HCT116 (cell line): ENCODE data around the gene RANBP17. TPM values are rescaled to one million over a fixed set of nuclear protein-coding genes. Genes with fewer than 3 reads are reported as not detected.

Source experiments
- ATAC-seq: fragments of 200-7000 bp; cut with Tn5 transposase; 2 replicates; pipeline ENCODE4 v1.9.1; 2020; ENCODE audit warnings: mild to moderate bottlenecking, moderate library complexity
- BruUV-seq: library from RNA; stranded (reverse); fragments of 400-500 nt; replicated peaks from 2 replicates; lab custom pipeline; 2021; lab: Mats Ljungman, UMichigan
- CTCF ChIA-PET: fragments of 300-600 bp; sonication (Branson Sonifier 250); formaldehyde crosslinking; loops from one replicate; lab custom pipeline; 2021; ENCODE audit warnings: antibody characterized with exemption; lab: Charles Lee
- POLR2A ChIA-PET: fragments of 300-600, 350-600 bp; sonication (Branson Sonifier 250); formaldehyde crosslinking; loops from one replicate; lab custom pipeline; 2021; ENCODE audit warnings: antibody characterized with exemption; lab: Charles Lee
- RAD21 ChIA-PET, 2 experiments: fragments of 300-600 bp; sonication (Branson Sonifier 250); formaldehyde crosslinking; loops; one replicate each; lab custom pipeline; 2023; ENCODE audit warnings: low total read pairs in 2 of 2; ENCODE audit not compliant: uncharacterized antibody in 2 of 2, unreplicated experiment in 2 of 2, low non-redundant PET in 1 of 2; lab: Charles Lee
- DNase-seq: peaks from one replicate; pipeline ENCODE4 v3.0.0-alpha.2; 2010; ENCODE audit warnings: low read depth, low spot score
- H2AFZ ChIP-seq: fragments of 200-600 bp; shearing (Covaris generic), sonication (generic); 2 replicates; pipeline ENCODE4 v1.6.1; 2017; ENCODE audit warnings: low read depth, mixed run types, mixed read lengths, antibody characterized with exemption, low read length; ENCODE audit not compliant: poor library complexity, severe bottlenecking
- H3K27ac ChIP-seq: 2 replicates; pipeline ENCODE4 v1.5.1; 2012; ENCODE audit warnings: low read depth, low read length
- H3K27me3 ChIP-seq: fragments of 200-600 bp; sonication (generic); 2 replicates; pipeline ENCODE4 v1.6.1; 2016; ENCODE audit warnings: mixed run types, low read length, mixed read lengths; ENCODE audit not compliant: insufficient read depth
- H3K36me3 ChIP-seq, 2 experiments: fragments of 200-500 bp in 1 of 2; fragments of 200-600 bp in 1 of 2; sonication (Bioruptor generic) in 1 of 2; sonication (generic) in 1 of 2; 2 replicates each; pipeline versions ENCODE4 v1.5.1 to v1.6.1; 2014 to 2016; ENCODE audit warnings: low read length in 2 of 2, inconsistent platforms in 1 of 2, mixed read lengths in 1 of 2, mixed run types in 1 of 2; ENCODE audit not compliant: insufficient read depth in 2 of 2, control insufficient read depth in 1 of 2
- H3K4me1 ChIP-seq, 2 experiments: fragments of 200-600 bp in 1 of 2; sonication (generic) in 1 of 2; 2 replicates each; pipeline versions ENCODE4 v1.5.1 to v1.6.1; 2012 to 2017; ENCODE audit warnings: low read length in 2 of 2, inconsistent platforms in 1 of 2, mild to moderate bottlenecking in 1 of 2, mixed read lengths in 1 of 2, mixed run types in 1 of 2, moderate library complexity in 1 of 2; ENCODE audit not compliant: insufficient read depth in 2 of 2, control insufficient read depth in 1 of 2
- H3K4me2 ChIP-seq: fragments of 200-600 bp; sonication (generic); 2 replicates; pipeline ENCODE4 v1.6.1; 2017; ENCODE audit warnings: mixed run types, low read length, mixed read lengths
- H3K4me3 ChIP-seq, 2 experiments: fragments of 200-600 bp in 1 of 2; sonication (generic) in 1 of 2; replicated peaks in 1 of 2; 2 replicates each; pipeline ENCODE4 v1.5.1; 2011 to 2016; ENCODE audit warnings: low read length in 2 of 2, control low read depth in 1 of 2, low read depth in 1 of 2, mild to moderate bottlenecking in 1 of 2, mixed read lengths in 1 of 2, mixed run types in 1 of 2
- H3K79me2 ChIP-seq: fragments of 200-600 bp; sonication (generic); 2 replicates; pipeline ENCODE4 v1.6.1; 2017; ENCODE audit warnings: mild to moderate bottlenecking, mixed run types, low read length, moderate library complexity, mixed read lengths; ENCODE audit not compliant: insufficient read depth
- H3K9ac ChIP-seq: fragments of 200-600 bp; sonication (generic); 2 replicates; pipeline ENCODE4 v1.6.1; 2016; ENCODE audit warnings: low read length, mixed read lengths
- H3K9me2 ChIP-seq: fragments of 200-600 bp; sonication (generic), shearing (Covaris generic); 2 replicates; pipeline ENCODE4 v1.6.1; 2017; ENCODE audit warnings: mixed run types, mild to moderate bottlenecking, moderate library complexity; ENCODE audit not compliant: insufficient read depth
- H3K9me3 ChIP-seq, 2 experiments: fragments of 200-500 bp in 1 of 2; fragments of 200-600 bp in 1 of 2; sonication (Bioruptor generic) in 1 of 2; sonication (generic) in 1 of 2; 2 replicates each; pipeline ENCODE4 v1.6.1; 2014 to 2017; ENCODE audit warnings: low read length in 2 of 2, mixed read lengths in 2 of 2, inconsistent platforms in 1 of 2, low read depth in 1 of 2, mild to moderate bottlenecking in 1 of 2, mixed run types in 1 of 2, moderate library complexity in 1 of 2; ENCODE audit not compliant: control insufficient read depth in 1 of 2, insufficient read depth in 1 of 2
- H4K20me1 ChIP-seq: fragments of 200-600 bp; sonication (generic), shearing (Covaris generic); 2 replicates; pipeline ENCODE4 v1.6.1; 2017; ENCODE audit warnings: mixed run types, mild to moderate bottlenecking, moderate library complexity; ENCODE audit not compliant: insufficient read depth
- EGR1 ChIP-seq: IDR thresholded peaks from 2 replicates; pipeline ENCODE4 v1.6.1; 2012; ENCODE audit warnings: low read depth
- ELF1 ChIP-seq: IDR thresholded peaks from 2 replicates; pipeline ENCODE4 v1.6.1; 2012; ENCODE audit warnings: low read depth, borderline replicate concordance
- EZH2 ChIP-seq: fragments of 200-600 bp; sonication (generic); IDR thresholded peaks from 2 replicates; pipeline ENCODE4 v1.6.1; 2017; ENCODE audit warnings: antibody characterized with exemption, mixed run types
- FOSL1 ChIP-seq: IDR thresholded peaks from 2 replicates; pipeline ENCODE4 v1.6.1; 2012; ENCODE audit warnings: low read depth
- JUND ChIP-seq: IDR thresholded peaks from 2 replicates; pipeline ENCODE4 v1.6.1; 2012
- POLR2A ChIP-seq: IDR thresholded peaks from 2 replicates; pipeline ENCODE4 v1.7.0; 2011; ENCODE audit warnings: borderline replicate concordance; ENCODE audit not compliant: insufficient read depth, insufficient read length; ENCODE audit errors: extremely low read depth
- SP1 ChIP-seq: IDR thresholded peaks from 2 replicates; pipeline ENCODE4 v1.6.1; 2012; ENCODE audit warnings: low read depth
- YY1 ChIP-seq: IDR thresholded peaks from 2 replicates; pipeline ENCODE4 v1.6.1; 2011; ENCODE audit warnings: low read length, low read depth, moderate library complexity, mild to moderate bottlenecking; ENCODE audit not compliant: insufficient replicate concordance; ENCODE audit errors: extremely low read depth
- ZBTB33 ChIP-seq: IDR thresholded peaks from 2 replicates; pipeline ENCODE4 v1.6.1; 2011; ENCODE audit warnings: mild to moderate bottlenecking, low read length, moderate library complexity; ENCODE audit not compliant: insufficient replicate concordance; ENCODE audit errors: extremely low read depth
- ZNF274 ChIP-seq: fragments of 200-500 bp; sonication (Bioruptor generic); IDR thresholded peaks from 2 replicates; pipeline ENCODE4 v1.6.1; 2014; ENCODE audit warnings: mild to moderate bottlenecking, low read depth, low read length, inconsistent platforms
- intact Hi-C: fragments of 100-400 bp; cut with micrococcal nuclease; formaldehyde crosslinking; loops from 2 replicates; pipeline ENCODE4 v1.10.0; 2022
- total RNA-seq: library from RNA; stranded (reverse); gene quantifications from one replicate; pipeline ENCODE4 v1.2.1, GENCODE V29; 2021; ENCODE audit not compliant: unreplicated experiment
- TF ChIP-seq, protein P1 (sequence below): IDR thresholded peaks from 2 replicates; pipeline ENCODE4 v1.6.1; 2012
- TF ChIP-seq, protein P2 (sequence below), 3 experiments: fragments of 200-600 bp in 1 of 3; sonication (generic) in 1 of 3; IDR thresholded peaks in 2 of 3; conservative IDR thresholded peaks in 1 of 3; 2 replicates each; pipeline ENCODE4 v1.5.1; 2012 to 2017; ENCODE audit warnings: low read depth in 2 of 3, low read length in 2 of 3, antibody characterized with exemption in 1 of 3, borderline replicate concordance in 1 of 3, control low read depth in 1 of 3, mild to moderate bottlenecking in 1 of 3, mixed read lengths in 1 of 3, mixed run types in 1 of 3, moderate library complexity in 1 of 3; ENCODE audit not compliant: insufficient read depth in 1 of 3

The RANBP17 gene
- total RNA-seq, 1 experiment from 2014 or later: 18.2 TPM

DNA sequence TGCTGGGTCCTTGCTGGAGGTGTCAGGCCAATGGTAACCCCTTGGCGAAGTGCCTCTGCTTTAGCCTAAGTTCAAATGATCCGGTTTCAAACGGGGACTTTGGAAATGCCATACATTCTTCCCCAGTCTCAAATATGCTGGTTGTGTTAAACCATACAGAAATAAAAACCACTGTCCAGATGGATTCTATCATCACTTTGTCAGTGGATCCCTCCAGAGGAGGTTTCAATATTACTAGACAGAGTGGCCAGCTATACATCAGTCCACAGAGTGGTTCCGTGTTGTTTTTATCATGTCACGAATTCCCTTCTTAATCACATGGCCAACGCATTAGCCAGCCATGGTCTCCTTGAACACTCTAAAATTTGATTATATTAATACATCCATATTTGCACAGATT lies 7.3 kb upstream of the RANBP17 start:
- Histone ChIP-seq H3K9ac (no peak overlapping the region), H3K79me2 (no peaks in the 10 kb centered on the region), H3K27ac (no peak overlapping the region), H3K9me3 (no peaks in the 10 kb centered on the region; a peak in 1 of 4 replicates), H3K36me3 (no peaks in the 10 kb centered on the region), H3K9me2 (no peaks in the 10 kb centered on the region), H3K4me3 (no peak overlapping the region), H3K27me3 (no peaks in the 10 kb centered on the region), H3K4me1 (no peaks in the 10 kb centered on the region), H3K4me2 (no peak overlapping the region), H2AFZ (no peak overlapping the region), H4K20me1 (no peaks in the 10 kb centered on the region)
- ChIA-PET CTCF (no interaction called here), POLR2A (no interaction called here), RAD21 (no interaction called here)
- BruUV-seq: no TSS peak
- DNase-seq (no peak), ATAC-seq (no peak)
- intact Hi-C loops: no loop called here
- TF ChIP-seq POLR2A (no peak), JUND (no peak), SP1 (no peak), EGR1 (no peak), ELF1 (no peak), YY1 (no peak), EZH2 (no peak), FOSL1 (no peak), ZBTB33 (no peak), ZNF274 (no peak)
- TF ChIP-seq, protein P1, sequence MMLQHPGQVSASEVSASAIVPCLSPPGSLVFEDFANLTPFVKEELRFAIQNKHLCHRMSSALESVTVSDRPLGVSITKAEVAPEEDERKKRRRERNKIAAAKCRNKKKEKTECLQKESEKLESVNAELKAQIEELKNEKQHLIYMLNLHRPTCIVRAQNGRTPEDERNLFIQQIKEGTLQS: no peak
- TF ChIP-seq, protein P2, sequence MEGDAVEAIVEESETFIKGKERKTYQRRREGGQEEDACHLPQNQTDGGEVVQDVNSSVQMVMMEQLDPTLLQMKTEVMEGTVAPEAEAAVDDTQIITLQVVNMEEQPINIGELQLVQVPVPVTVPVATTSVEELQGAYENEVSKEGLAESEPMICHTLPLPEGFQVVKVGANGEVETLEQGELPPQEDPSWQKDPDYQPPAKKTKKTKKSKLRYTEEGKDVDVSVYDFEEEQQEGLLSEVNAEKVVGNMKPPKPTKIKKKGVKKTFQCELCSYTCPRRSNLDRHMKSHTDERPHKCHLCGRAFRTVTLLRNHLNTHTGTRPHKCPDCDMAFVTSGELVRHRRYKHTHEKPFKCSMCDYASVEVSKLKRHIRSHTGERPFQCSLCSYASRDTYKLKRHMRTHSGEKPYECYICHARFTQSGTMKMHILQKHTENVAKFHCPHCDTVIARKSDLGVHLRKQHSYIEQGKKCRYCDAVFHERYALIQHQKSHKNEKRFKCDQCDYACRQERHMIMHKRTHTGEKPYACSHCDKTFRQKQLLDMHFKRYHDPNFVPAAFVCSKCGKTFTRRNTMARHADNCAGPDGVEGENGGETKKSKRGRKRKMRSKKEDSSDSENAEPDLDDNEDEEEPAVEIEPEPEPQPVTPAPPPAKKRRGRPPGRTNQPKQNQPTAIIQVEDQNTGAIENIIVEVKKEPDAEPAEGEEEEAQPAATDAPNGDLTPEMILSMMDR (IDR thresholded peaks at IDR 0.05 in 2 of 3, conservative IDR thresholded peaks at IDR 0.05 in 1 of 3; ENCODE audit: borderline replicate concordance in 1 of 3, insufficient read depth in 1 of 3, low read depth in 2 of 3, low read length in 2 of 3): no peak
